Body of pancreas (tissue), 4 donors: ENCODE results near the gene RGS11.

Experiments
- POLR2A ChIP-seq, 3 donors: fragments of 450-650 bp; IDR thresholded peaks; one replicate each; pipeline ENCODE4 v1.6.1; 2016; ENCODE audit warnings: antibody characterized with exemption in 3 of 3, mild to moderate bottlenecking in 2 of 3
- TF ChIP-seq, protein P1 (sequence below), 7 experiments: fragments of 450-650 bp in 4 of 7; fragments of 200-600 bp in 3 of 7; sonication (generic) in 3 of 7; IDR thresholded peaks; one replicate each; pipeline ENCODE4 v1.5.1; 2016 to 2019; ENCODE audit warnings: antibody characterized with exemption in 7 of 7

DNA sequence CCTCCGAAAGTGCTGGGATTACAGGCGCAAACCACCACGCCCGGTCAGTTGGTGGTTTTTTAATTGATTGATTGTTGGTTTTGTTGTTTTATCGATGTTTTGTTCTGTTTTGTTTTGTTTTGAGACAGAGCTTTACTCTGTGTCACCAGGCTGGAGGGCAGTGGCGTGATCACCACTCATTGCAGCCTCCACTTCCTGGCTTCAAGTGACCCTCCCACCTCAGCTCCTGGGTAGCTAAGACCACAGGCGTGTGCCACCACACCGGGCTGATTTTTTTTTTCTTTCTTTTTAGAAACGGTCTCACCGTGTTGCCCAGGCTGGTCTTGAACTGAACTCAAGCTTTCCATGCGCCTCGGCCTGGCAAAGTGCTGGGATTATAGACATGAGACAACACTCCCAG, 28.7 kb downstream of the RGS11 start:
- TF ChIP-seq, protein P1, sequence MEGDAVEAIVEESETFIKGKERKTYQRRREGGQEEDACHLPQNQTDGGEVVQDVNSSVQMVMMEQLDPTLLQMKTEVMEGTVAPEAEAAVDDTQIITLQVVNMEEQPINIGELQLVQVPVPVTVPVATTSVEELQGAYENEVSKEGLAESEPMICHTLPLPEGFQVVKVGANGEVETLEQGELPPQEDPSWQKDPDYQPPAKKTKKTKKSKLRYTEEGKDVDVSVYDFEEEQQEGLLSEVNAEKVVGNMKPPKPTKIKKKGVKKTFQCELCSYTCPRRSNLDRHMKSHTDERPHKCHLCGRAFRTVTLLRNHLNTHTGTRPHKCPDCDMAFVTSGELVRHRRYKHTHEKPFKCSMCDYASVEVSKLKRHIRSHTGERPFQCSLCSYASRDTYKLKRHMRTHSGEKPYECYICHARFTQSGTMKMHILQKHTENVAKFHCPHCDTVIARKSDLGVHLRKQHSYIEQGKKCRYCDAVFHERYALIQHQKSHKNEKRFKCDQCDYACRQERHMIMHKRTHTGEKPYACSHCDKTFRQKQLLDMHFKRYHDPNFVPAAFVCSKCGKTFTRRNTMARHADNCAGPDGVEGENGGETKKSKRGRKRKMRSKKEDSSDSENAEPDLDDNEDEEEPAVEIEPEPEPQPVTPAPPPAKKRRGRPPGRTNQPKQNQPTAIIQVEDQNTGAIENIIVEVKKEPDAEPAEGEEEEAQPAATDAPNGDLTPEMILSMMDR (IDR thresholded peaks at IDR 0.05): no peak
- TF ChIP-seq POLR2A (IDR thresholded peaks at IDR 0.05): no peak
